ENCODE results near the gene SEZ6.

Gene SEZ6

GRCh38 chr17:29005936-29006511 lies at the start of gene SEZ6:
TSS of gene SEZ6 (minus strand) at chr17:29006033. CDS start at chr17:29005869, 164 bp downstream.
- peak; percentile 71 for DNase-seq (ENCODE audit: low read depth in 2 of 2)

GRCh38 chr17:29054835-29055234 lies 49.0 kb upstream of the SEZ6 start:
- DNase-seq (ENCODE audit: low read depth in 2 of 2) = no peak

GRCh38 chr17:29051731-29052130 lies 45.9 kb upstream of the SEZ6 start:
- no peak for DNase-seq (ENCODE audit: low read depth in 2 of 2)

- DNase-seq (ENCODE audit: low read depth in 2 of 2) = no peak
These were observed 45.4 kb upstream of the SEZ6 start for GRCh38 chr17:29051194-29051593.

- no peak for DNase-seq (ENCODE audit: low read depth in 2 of 2)
These were observed 44.3 kb upstream of the SEZ6 start for GRCh38 chr17:29050176-29050575.

- no peak for DNase-seq (ENCODE audit: low read depth in 2 of 2)
These were observed 43.8 kb upstream of the SEZ6 start for GRCh38 chr17:29049541-29050145.

- no peak for DNase-seq (ENCODE audit: low read depth in 2 of 2)
These were observed 42.9 kb upstream of the SEZ6 start for GRCh38 chr17:29048440-29049368.

GRCh38 chr17:29046473-29046839 lies 40.6 kb upstream of the SEZ6 start:
- no peak for DNase-seq (ENCODE audit: low read depth in 2 of 2)

GRCh38 chr17:29045734-29046472 lies 40.1 kb upstream of the SEZ6 start:
- DNase-seq (ENCODE audit: low read depth in 2 of 2) = no peak

GRCh38 chr17:29045026-29045425 lies 39.2 kb upstream of the SEZ6 start:
- DNase-seq (ENCODE audit: low read depth in 2 of 2) = no peak

GRCh38 chr17:29043539-29044145 lies 37.8 kb upstream of the SEZ6 start:
- no peak for DNase-seq (ENCODE audit: low read depth in 2 of 2)

GRCh38 chr17:29042679-29043538 lies 37.1 kb upstream of the SEZ6 start, which contains the start of gene PIPOX:
TSS of gene PIPOX (plus strand) at chr17:29043141. CDS start at chr17:29043226, 85 bp downstream.
- no peak for DNase-seq (ENCODE audit: low read depth in 2 of 2)

- no peak for DNase-seq (ENCODE audit: low read depth in 2 of 2)
These were observed 36.3 kb upstream of the SEZ6 start for GRCh38 chr17:29042026-29042678.

- DNase-seq (ENCODE audit: low read depth in 2 of 2) = no peak
These were observed 35.7 kb upstream of the SEZ6 start for GRCh38 chr17:29041571-29041970.

- DNase-seq (ENCODE audit: low read depth in 2 of 2) = no peak
These were observed 35.3 kb upstream of the SEZ6 start for GRCh38 chr17:29041091-29041490.

- DNase-seq (ENCODE audit: low read depth in 2 of 2) = no peak
These were observed 34.1 kb upstream of the SEZ6 start for GRCh38 chr17:29039764-29040598.

- no peak for DNase-seq (ENCODE audit: low read depth in 2 of 2)
These were observed 32.4 kb upstream of the SEZ6 start for GRCh38 chr17:29038085-29038795.

GRCh38 chr17:29037739-29038084 lies 31.9 kb upstream of the SEZ6 start:
- no peak for DNase-seq (ENCODE audit: low read depth in 2 of 2)

GRCh38 chr17:29036584-29036983 lies 30.8 kb upstream of the SEZ6 start:
- DNase-seq (ENCODE audit: low read depth in 2 of 2) = no peak
